A673 (cell line): Measurements from ENCODE around the gene ANP32E.

Experiments used
- CTCF ChIP-seq: fragments of 300-800, 200-600 bp; sonication (generic); conservative IDR thresholded peaks from 2 replicates; pipeline ENCODE4 v1.5.1; 2017; ENCODE audit warnings: low read depth, mild to moderate bottlenecking, antibody characterized with exemption, low read length, moderate library complexity, mixed read lengths
- EZH2 ChIP-seq: fragments of 200-600 bp; sonication (generic); IDR thresholded peaks from 2 replicates; pipeline ENCODE4 v1.6.1; 2017; ENCODE audit warnings: borderline replicate concordance, low read depth, mild to moderate bottlenecking, mixed read lengths, antibody characterized with exemption, low read length; ENCODE audit not compliant: poor library complexity, severe bottlenecking

GRCh38 chr1:150173141-150173585, 62.7 kb downstream of the ANP32E start:
- no peak for TF ChIP-seq CTCF
- TF ChIP-seq EZH2, result no peak
